Measurements from ENCODE around the gene NTN1. TPM values are rescaled to one million over a fixed set of nuclear protein-coding genes. Genes with fewer than 3 reads are reported as not detected.
A peak's percentile ranks its signal among the peaks of the same experiment; 100 is the strongest.

Gene NTN1
- total RNA-seq, 1 experiment from 2014 or later = 4.2 TPM

- ATAC-seq (no peak), DNase-seq (ENCODE audit: low read depth, low spot score) (no peak)
- Histone ChIP-seq H3K9me3 (ENCODE audit: control insufficient read depth in 1 of 2, insufficient read depth in 1 of 2, low read depth in 1 of 2, low read length in 2 of 2) (no peaks in the 10 kb centered on the region), H3K27me3 (ENCODE audit: insufficient read depth, low read length) (no peaks in the 10 kb centered on the region), H3K36me3 (ENCODE audit: control insufficient read depth in 1 of 2, insufficient read depth in 2 of 2, low read length in 2 of 2) (no peaks in the 10 kb centered on the region), H2AFZ (ENCODE audit: low read depth, low read length, poor library complexity, severe bottlenecking) (no peak overlapping the region), H3K9me2 (ENCODE audit: insufficient read depth) (no peaks in the 10 kb centered on the region), H3K4me1 (ENCODE audit: control insufficient read depth in 1 of 2, insufficient read depth in 2 of 2, low read length in 2 of 2) (peaks cover 5 to 27% of the 10 kb centered on the region in 2 experiments; a peak in 2 of 4 replicates), H3K79me2 (ENCODE audit: insufficient read depth, low read length) (no peaks in the 10 kb centered on the region), H3K9ac (ENCODE audit: low read length) (no peak overlapping the region), H3K4me2 (ENCODE audit: low read length) (no peak overlapping the region), H3K4me3 (replicated peaks in 1 of 2; ENCODE audit: low read depth in 1 of 2, low read length in 2 of 2) (no peak overlapping the region), H3K27ac (ENCODE audit: low read depth, low read length) (no peak overlapping the region), H4K20me1 (ENCODE audit: insufficient read depth) (no peaks in the 10 kb centered on the region)
- TF ChIP-seq RAD21 (IDR thresholded peaks at IDR 0.05; ENCODE audit: low read depth) = no peak
- TF ChIP-seq ZFX (IDR thresholded peaks at IDR 0.05) = no peak
- no peak for TF ChIP-seq ELF1 (IDR thresholded peaks at IDR 0.05; ENCODE audit: borderline replicate concordance, low read depth)
- no peak for TF ChIP-seq SIN3A (IDR thresholded peaks at IDR 0.05; ENCODE audit: low read depth)
- no peak for TF ChIP-seq FOSL1 (IDR thresholded peaks at IDR 0.05; ENCODE audit: low read depth)
- POLR2A ChIA-PET = no interaction called here
- CTCF ChIA-PET = no interaction called here
- BruUV-seq (replicated peaks) = no TSS peak
- intact Hi-C loops (cut with micrococcal nuclease) = no loop called here
- RAD21 ChIA-PET (ENCODE audit: low non-redundant PET in 1 of 2, low total read pairs in 2 of 2, uncharacterized antibody in 2 of 2, unreplicated experiment in 2 of 2) = no interaction called here
Observed at GRCh38 chr17:9071811-9072498, 50.6 kb downstream of the NTN1 start.

GRCh38 chr17:9072696-9073339 is 51.5 kb downstream of the NTN1 start:
- ATAC-seq (no peak), DNase-seq (ENCODE audit: low read depth, low spot score) (no peak)
- Histone ChIP-seq H3K4me1 (ENCODE audit: control insufficient read depth in 1 of 2, insufficient read depth in 2 of 2, low read length in 2 of 2) (peaks cover 5 to 27% of the 10 kb centered on the region in 2 experiments; a peak in 2 of 4 replicates), H3K27me3 (ENCODE audit: insufficient read depth, low read length) (no peaks in the 10 kb centered on the region), H3K9ac (ENCODE audit: low read length) (no peak overlapping the region), H3K9me3 (ENCODE audit: control insufficient read depth in 1 of 2, insufficient read depth in 1 of 2, low read depth in 1 of 2, low read length in 2 of 2) (no peaks in the 10 kb centered on the region), H3K4me2 (ENCODE audit: low read length) (peak overlapping the region; percentile 59), H3K79me2 (ENCODE audit: insufficient read depth, low read length) (no peaks in the 10 kb centered on the region), H3K4me3 (replicated peaks in 1 of 2; ENCODE audit: low read depth in 1 of 2, low read length in 2 of 2) (no peak overlapping the region), H3K27ac (ENCODE audit: low read depth, low read length) (no peak overlapping the region), H4K20me1 (ENCODE audit: insufficient read depth) (no peaks in the 10 kb centered on the region), H2AFZ (ENCODE audit: low read depth, low read length, poor library complexity, severe bottlenecking) (no peak overlapping the region), H3K9me2 (ENCODE audit: insufficient read depth) (no peaks in the 10 kb centered on the region), H3K36me3 (ENCODE audit: control insufficient read depth in 1 of 2, insufficient read depth in 2 of 2, low read length in 2 of 2) (no peaks in the 10 kb centered on the region)
- CTCF ChIA-PET = no interaction called here
- POLR2A ChIA-PET = no interaction called here
- RAD21 ChIA-PET (ENCODE audit: low non-redundant PET in 1 of 2, low total read pairs in 2 of 2, uncharacterized antibody in 2 of 2, unreplicated experiment in 2 of 2) = no interaction called here
- BruUV-seq (replicated peaks) = no TSS peak
- intact Hi-C loops (cut with micrococcal nuclease) = no loop called here
- no peak for TF ChIP-seq JUND (IDR thresholded peaks at IDR 0.05)
- TF ChIP-seq MAX (IDR thresholded peaks at IDR 0.05) = no peak
- TF ChIP-seq ELF1 (IDR thresholded peaks at IDR 0.05; ENCODE audit: borderline replicate concordance, low read depth) = no peak
- TF ChIP-seq ATF3 (IDR thresholded peaks at IDR 0.05) = no peak
- no peak for TF ChIP-seq SP1 (IDR thresholded peaks at IDR 0.05; ENCODE audit: low read depth)
- TF ChIP-seq SIN3A (IDR thresholded peaks at IDR 0.05; ENCODE audit: low read depth) = no peak
- no peak for TF ChIP-seq FOSL1 (IDR thresholded peaks at IDR 0.05; ENCODE audit: low read depth)
- TF ChIP-seq ZNF274 (IDR thresholded peaks at IDR 0.05; ENCODE audit: low read depth, low read length) = no peak
- no peak for TF ChIP-seq CTCF (IDR thresholded peaks at IDR 0.05 in 2 of 3, conservative IDR thresholded peaks at IDR 0.05 in 1 of 3; ENCODE audit: borderline replicate concordance in 1 of 3, insufficient read depth in 1 of 3, low read depth in 2 of 3, low read length in 2 of 3)
- no peak for TF ChIP-seq EZH2 (IDR thresholded peaks at IDR 0.05)
- TF ChIP-seq REST (IDR thresholded peaks at IDR 0.05; ENCODE audit: low read depth) = no peak
- no peak for TF ChIP-seq RAD21 (IDR thresholded peaks at IDR 0.05; ENCODE audit: low read depth)
- TF ChIP-seq EGR1 (IDR thresholded peaks at IDR 0.05; ENCODE audit: low read depth) = no peak

All from HCT116 (cell line).